Uterus (tissue), 4 donors: ENCODE results near the gene AP3D1. TPM values are rescaled to one million over a fixed set of nuclear protein-coding genes. Genes with fewer than 3 reads are reported as not detected.
"Not testable (repeated sequence)": the region's sequence is repeated elsewhere in the genome, so short reads cannot be mapped to it uniquely, and the experiment has no call there.

Experiments used
- DNase-seq, 2 donors: peaks; one replicate each; pipeline ENCODE4 v3.0.0-alpha.2; 2019 to 2020
- H3K27ac ChIP-seq, 2 donors: fragments of 200-600 bp; sonication (generic); 1 replicate in 1 of 2; 2 replicates in 1 of 2; pipeline ENCODE4 v1.5.1; 2016 to 2018
- H3K27me3 ChIP-seq, 2 donors: fragments of 200-600 bp; sonication (generic); one replicate each; pipeline ENCODE4 v1.5.1; 2018 to 2019; ENCODE audit warnings: control low read depth in 1 of 2
- H3K36me3 ChIP-seq, 2 donors: fragments of 200-600 bp; sonication (generic); one replicate each; pipeline ENCODE4 v1.5.1; 2019; ENCODE audit warnings: control low read depth in 1 of 2
- H3K4me1 ChIP-seq, 2 donors: fragments of 200-600 bp; sonication (generic); one replicate each; pipeline ENCODE4 v1.5.1; 2018 to 2019; ENCODE audit warnings: control low read depth in 1 of 2
- H3K4me3 ChIP-seq, 2 donors: fragments of 200-600 bp; sonication (generic); 1 replicate in 1 of 2; 2 replicates in 1 of 2; pipeline ENCODE4 v1.5.1; 2018 to 2019; ENCODE audit warnings: mild to moderate bottlenecking in 1 of 2
- H3K9me3 ChIP-seq, 2 donors: fragments of 200-600 bp; sonication (generic); one replicate each; pipeline ENCODE4 v1.5.1; 2019; ENCODE audit warnings: control low read depth in 1 of 2
- POLR2A ChIP-seq, 2 donors: fragments of 450-650 bp; IDR thresholded peaks; one replicate each; pipeline ENCODE4 v1.6.1; 2016; ENCODE audit warnings: antibody characterized with exemption in 2 of 2, mild to moderate bottlenecking in 1 of 2, moderate library complexity in 1 of 2
- intact Hi-C: fragments of 100-400 bp; cut with DNase I; formaldehyde crosslinking; loops from one replicate; pipeline ENCODE4 v1.15.1; 2023; ENCODE audit warnings: low total_unique reads
- total RNA-seq, 4 donors: library from RNA; depleted of rRNA in 3 of 4; stranded (reverse); fragments of >200 nt in 3 of 4; gene quantifications; one replicate each; pipeline versions ENCODE4 v1.1.0 to v1.2.4, GENCODE V29; 2014 to 2023
- TF ChIP-seq, protein P1 (sequence below), 4 experiments: fragments of 200-600 bp in 2 of 4; fragments of 450-650 bp in 2 of 4; sonication (generic) in 2 of 4; IDR thresholded peaks; one replicate each; pipeline ENCODE4 v1.5.1; 2016 to 2019; ENCODE audit warnings: antibody characterized with exemption in 4 of 4, mild to moderate bottlenecking in 2 of 4, moderate library complexity in 1 of 4
- donor health status: DM: yes; HTN: yes; CAD: no.

The AP3D1 gene
- total RNA-seq, 4 donors from 2014 or later, result 33.8 to 97.5 (median 49.8) TPM

DNA sequence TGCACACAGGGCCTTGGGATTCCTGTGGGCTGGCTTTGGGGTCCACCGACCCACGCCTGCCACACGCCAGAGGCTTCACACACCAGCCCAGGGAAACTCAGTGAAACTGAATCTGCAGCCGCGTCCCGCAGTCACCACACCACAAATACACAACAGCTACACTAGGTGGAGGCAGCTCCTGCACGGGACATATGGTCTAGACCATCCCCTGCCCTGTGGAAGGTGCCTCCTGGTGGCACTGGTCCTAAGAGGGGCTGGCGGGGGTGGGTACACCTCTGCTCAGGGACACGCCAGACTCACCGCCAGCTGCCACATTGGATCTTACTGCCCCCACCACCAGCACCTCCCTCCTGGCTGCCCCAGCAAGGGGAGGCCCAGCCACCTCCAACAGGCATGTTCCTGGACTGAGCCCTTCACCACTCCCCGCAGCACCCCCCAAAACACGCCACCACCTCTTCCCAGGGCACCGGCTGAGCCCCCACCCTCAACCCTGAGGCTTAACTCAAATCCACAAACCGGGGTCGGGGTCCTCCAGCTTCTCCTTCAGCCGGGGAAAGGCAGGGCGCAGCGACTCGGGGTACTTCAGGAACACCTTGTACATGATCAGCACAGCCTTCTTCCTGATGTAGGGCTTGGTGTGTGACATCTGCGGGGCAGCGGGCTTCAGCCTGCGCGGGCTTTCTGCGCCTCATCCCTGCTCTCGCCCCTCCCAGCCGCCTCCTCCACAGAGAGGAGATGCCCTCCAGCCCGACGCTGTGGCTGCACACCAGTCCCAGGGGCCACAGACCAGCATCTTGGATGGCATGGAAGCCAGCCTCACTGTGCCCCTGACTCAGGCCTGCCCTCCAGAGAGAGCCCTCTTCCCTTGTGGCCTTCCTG is 21.2 kb downstream of the AP3D1 start:
- Histone ChIP-seq H3K36me3 (no peaks in the 10 kb centered on the region), H3K9me3 (no peaks in the 10 kb centered on the region), H3K4me1 (no peaks in the 10 kb centered on the region), H3K27ac (no peak overlapping the region), H3K4me3 (no peak overlapping the region), H3K27me3 (no peaks in the 10 kb centered on the region)
- no peak for TF ChIP-seq POLR2A (IDR thresholded peaks at IDR 0.05)
- TF ChIP-seq, protein P1, sequence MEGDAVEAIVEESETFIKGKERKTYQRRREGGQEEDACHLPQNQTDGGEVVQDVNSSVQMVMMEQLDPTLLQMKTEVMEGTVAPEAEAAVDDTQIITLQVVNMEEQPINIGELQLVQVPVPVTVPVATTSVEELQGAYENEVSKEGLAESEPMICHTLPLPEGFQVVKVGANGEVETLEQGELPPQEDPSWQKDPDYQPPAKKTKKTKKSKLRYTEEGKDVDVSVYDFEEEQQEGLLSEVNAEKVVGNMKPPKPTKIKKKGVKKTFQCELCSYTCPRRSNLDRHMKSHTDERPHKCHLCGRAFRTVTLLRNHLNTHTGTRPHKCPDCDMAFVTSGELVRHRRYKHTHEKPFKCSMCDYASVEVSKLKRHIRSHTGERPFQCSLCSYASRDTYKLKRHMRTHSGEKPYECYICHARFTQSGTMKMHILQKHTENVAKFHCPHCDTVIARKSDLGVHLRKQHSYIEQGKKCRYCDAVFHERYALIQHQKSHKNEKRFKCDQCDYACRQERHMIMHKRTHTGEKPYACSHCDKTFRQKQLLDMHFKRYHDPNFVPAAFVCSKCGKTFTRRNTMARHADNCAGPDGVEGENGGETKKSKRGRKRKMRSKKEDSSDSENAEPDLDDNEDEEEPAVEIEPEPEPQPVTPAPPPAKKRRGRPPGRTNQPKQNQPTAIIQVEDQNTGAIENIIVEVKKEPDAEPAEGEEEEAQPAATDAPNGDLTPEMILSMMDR (IDR thresholded peaks at IDR 0.05), result no peak
- intact Hi-C loops, result no loop called here
- no peak for DNase-seq

DNA sequence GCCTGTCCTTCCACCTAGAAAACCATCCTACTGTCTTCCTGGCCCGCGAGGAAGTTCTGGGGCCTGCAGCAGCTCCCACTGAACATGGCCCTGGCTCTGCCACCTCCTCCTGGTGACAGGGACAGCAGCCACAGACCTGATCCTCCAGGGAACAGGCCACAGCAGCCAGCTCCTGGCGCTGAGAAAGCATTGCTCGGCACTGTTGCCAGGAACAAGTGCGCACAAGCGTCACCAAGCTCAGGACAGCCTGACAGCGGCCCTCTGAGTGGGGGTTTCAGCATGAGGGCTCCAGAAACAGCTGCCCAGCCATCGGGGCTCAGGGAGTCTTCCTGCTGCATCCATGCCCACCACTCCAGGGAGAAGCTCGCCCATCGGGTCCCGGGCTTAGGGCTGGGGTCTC is 21.9 kb downstream of the AP3D1 start:
- no peaks in the 10 kb centered on the region for H3K27me3 ChIP-seq
- no peaks in the 10 kb centered on the region for H3K4me1 ChIP-seq
- intact Hi-C loops, result no loop called here
- H3K27ac ChIP-seq, result no peak overlapping the region
- DNase-seq, result no peak
- TF ChIP-seq, protein P1 (IDR thresholded peaks at IDR 0.05), result no peak
- no peak for TF ChIP-seq POLR2A (IDR thresholded peaks at IDR 0.05)
- no peaks in the 10 kb centered on the region for H3K9me3 ChIP-seq
- H3K4me3 ChIP-seq, result no peak overlapping the region
- no peaks in the 10 kb centered on the region for H3K36me3 ChIP-seq

DNA sequence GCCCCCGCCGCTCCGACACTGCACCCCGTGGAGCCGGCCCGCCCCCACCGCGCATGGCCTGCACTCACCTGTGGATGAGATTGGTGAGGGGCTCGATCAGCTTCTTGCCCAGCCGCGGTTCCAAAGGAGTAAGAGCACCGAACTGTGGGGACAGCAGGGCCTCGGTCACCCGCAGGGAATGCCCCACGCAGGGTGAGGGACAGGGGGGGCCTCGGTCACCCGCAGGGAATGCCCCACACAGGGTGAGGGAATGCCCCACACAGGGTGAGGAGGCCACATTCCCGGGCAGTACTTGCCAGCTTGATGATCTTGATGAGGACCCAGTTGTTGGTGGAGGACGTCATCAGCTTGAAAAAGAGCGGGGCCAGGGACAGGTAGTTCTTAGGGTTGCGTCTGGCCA is 22.3 kb downstream of the AP3D1 start:
- Histone ChIP-seq H3K4me1 (no peaks in the 10 kb centered on the region), H3K27ac (no peak overlapping the region), H3K9me3 (no peaks in the 10 kb centered on the region), H3K27me3 (no peaks in the 10 kb centered on the region), H3K36me3 (no peaks in the 10 kb centered on the region), H3K4me3 (no peak overlapping the region)
- TF ChIP-seq POLR2A (IDR thresholded peaks at IDR 0.05), result no peak
- TF ChIP-seq, protein P1 (IDR thresholded peaks at IDR 0.05), result no peak
- intact Hi-C loops, result no loop called here
- DNase-seq, result no peak

DNA sequence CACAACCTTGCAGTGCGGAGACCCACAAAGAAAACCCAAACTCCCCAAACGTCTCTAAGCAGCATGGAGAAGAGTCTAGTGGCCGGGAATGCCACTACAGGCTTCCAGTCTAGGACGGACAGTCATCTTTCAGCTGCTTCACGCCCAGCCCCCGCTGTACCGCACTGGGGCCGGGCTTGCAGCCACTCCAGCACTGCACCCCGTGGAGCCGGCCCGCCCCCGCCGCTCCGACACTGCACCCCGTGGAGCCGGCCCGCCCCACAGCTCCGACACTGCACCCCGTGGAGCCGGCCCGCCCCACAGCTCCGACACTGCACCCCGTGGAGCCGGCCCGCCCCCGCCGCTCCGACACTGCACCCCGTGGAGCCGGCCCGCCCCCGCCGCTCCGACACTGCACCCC is 23.1 kb downstream of the AP3D1 start:
- H3K27ac ChIP-seq, H3K4me3 ChIP-seq, DNase-seq, H3K9me3 ChIP-seq, H3K36me3 ChIP-seq, H3K27me3 ChIP-seq, intact Hi-C loops, H3K4me1 ChIP-seq: not testable (repeated sequence)

DNA sequence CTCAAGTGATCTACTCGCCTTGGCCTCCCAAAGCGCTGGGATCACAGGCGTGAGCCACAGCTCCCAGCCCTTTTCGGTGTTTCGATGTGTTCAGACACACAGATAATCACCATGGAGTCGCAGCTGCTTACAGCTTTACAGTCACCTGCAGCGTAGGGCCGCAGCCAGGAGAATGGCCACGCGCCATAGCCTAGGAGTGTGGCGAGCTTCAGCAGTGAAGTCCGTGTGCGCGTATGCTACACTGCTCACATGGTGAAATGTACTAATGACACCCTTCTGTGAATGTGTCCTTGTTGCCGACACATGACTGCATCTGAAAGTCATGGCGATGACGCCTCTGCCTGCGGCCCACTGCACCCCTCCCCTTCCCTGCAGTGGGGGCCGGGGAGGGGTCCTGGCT is 23.6 kb downstream of the AP3D1 start:
- Histone ChIP-seq H3K9me3 (no peaks in the 10 kb centered on the region), H3K4me3 (no peak overlapping the region), H3K27ac (no peak overlapping the region), H3K27me3 (no peaks in the 10 kb centered on the region), H3K4me1 (no peaks in the 10 kb centered on the region), H3K36me3 (no peaks in the 10 kb centered on the region)
- DNase-seq, result no peak
- intact Hi-C loops, result no loop called here
- no peak for TF ChIP-seq POLR2A (IDR thresholded peaks at IDR 0.05)
- TF ChIP-seq, protein P1 (IDR thresholded peaks at IDR 0.05), result no peak
